Uterus (tissue), 4 donors: ENCODE results near the gene HEG1. TPM values are rescaled to one million over a fixed set of nuclear protein-coding genes. Genes with fewer than 3 reads are reported as not detected.

Source experiments
- DNase-seq, 2 donors: peaks; one replicate each; pipeline ENCODE4 v3.0.0-alpha.2; 2019 to 2020
- H3K27ac ChIP-seq, 2 donors: fragments of 200-600 bp; sonication (generic); 1 replicate in 1 of 2; 2 replicates in 1 of 2; pipeline ENCODE4 v1.5.1; 2016 to 2018
- H3K27me3 ChIP-seq, 2 donors: fragments of 200-600 bp; sonication (generic); one replicate each; pipeline ENCODE4 v1.5.1; 2018 to 2019; ENCODE audit warnings: control low read depth in 1 of 2
- H3K36me3 ChIP-seq, 2 donors: fragments of 200-600 bp; sonication (generic); one replicate each; pipeline ENCODE4 v1.5.1; 2019; ENCODE audit warnings: control low read depth in 1 of 2
- H3K4me1 ChIP-seq, 2 donors: fragments of 200-600 bp; sonication (generic); one replicate each; pipeline ENCODE4 v1.5.1; 2018 to 2019; ENCODE audit warnings: control low read depth in 1 of 2
- H3K4me3 ChIP-seq, 2 donors: fragments of 200-600 bp; sonication (generic); 1 replicate in 1 of 2; 2 replicates in 1 of 2; pipeline ENCODE4 v1.5.1; 2018 to 2019; ENCODE audit warnings: mild to moderate bottlenecking in 1 of 2
- H3K9me3 ChIP-seq, 2 donors: fragments of 200-600 bp; sonication (generic); one replicate each; pipeline ENCODE4 v1.5.1; 2019; ENCODE audit warnings: control low read depth in 1 of 2
- POLR2A ChIP-seq, 2 donors: fragments of 450-650 bp; IDR thresholded peaks; one replicate each; pipeline ENCODE4 v1.6.1; 2016; ENCODE audit warnings: antibody characterized with exemption in 2 of 2, mild to moderate bottlenecking in 1 of 2, moderate library complexity in 1 of 2
- intact Hi-C: fragments of 100-400 bp; cut with DNase I; formaldehyde crosslinking; loops from one replicate; pipeline ENCODE4 v1.15.1; 2023; ENCODE audit warnings: low total_unique reads
- total RNA-seq, 4 donors: library from RNA; depleted of rRNA in 3 of 4; stranded (reverse); fragments of >200 nt in 3 of 4; gene quantifications; one replicate each; pipeline versions ENCODE4 v1.1.0 to v1.2.4, GENCODE V29; 2014 to 2023
- TF ChIP-seq, protein P1 (sequence below), 4 experiments: fragments of 200-600 bp in 2 of 4; fragments of 450-650 bp in 2 of 4; sonication (generic) in 2 of 4; IDR thresholded peaks; one replicate each; pipeline ENCODE4 v1.5.1; 2016 to 2019; ENCODE audit warnings: antibody characterized with exemption in 4 of 4, mild to moderate bottlenecking in 2 of 4, moderate library complexity in 1 of 4
- donor health status: DM: yes; HTN: yes; CAD: no.

The HEG1 gene
- total RNA-seq, 4 donors from 2014 or later, result 64.8 to 97.0 (median 71.7) TPM

DNA sequence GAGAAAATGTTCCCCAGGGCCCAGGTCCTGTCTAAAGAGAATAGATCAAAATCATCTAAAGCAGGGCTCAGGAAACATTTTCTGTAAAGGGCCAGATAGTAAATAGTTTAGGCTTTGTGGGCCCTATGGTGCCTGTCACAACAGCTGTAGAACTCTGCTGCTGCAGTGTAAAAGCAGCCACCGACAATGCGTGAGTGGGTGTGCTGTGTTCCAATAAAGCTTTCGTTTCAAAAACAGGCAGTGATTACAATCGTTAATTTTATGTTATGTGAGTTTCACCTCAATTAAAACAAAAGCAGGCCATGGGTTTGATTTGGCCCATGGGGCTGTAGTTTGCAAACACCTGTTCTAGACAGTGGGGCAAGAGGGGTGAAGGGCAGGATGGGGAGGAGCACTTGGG is 12.5 kb upstream of the HEG1 start:
- Histone ChIP-seq H3K4me3 (no peak overlapping the region), H3K4me1 (peaks cover 0 to 2% of the 10 kb centered on the region in 2 donors), H3K36me3 (no peaks in the 10 kb centered on the region), H3K27me3 (no peaks in the 10 kb centered on the region), H3K9me3 (no peaks in the 10 kb centered on the region), H3K27ac (no peak overlapping the region)
- intact Hi-C loops, result no loop called here
- TF ChIP-seq POLR2A (IDR thresholded peaks at IDR 0.05), result no peak
- TF ChIP-seq, protein P1, sequence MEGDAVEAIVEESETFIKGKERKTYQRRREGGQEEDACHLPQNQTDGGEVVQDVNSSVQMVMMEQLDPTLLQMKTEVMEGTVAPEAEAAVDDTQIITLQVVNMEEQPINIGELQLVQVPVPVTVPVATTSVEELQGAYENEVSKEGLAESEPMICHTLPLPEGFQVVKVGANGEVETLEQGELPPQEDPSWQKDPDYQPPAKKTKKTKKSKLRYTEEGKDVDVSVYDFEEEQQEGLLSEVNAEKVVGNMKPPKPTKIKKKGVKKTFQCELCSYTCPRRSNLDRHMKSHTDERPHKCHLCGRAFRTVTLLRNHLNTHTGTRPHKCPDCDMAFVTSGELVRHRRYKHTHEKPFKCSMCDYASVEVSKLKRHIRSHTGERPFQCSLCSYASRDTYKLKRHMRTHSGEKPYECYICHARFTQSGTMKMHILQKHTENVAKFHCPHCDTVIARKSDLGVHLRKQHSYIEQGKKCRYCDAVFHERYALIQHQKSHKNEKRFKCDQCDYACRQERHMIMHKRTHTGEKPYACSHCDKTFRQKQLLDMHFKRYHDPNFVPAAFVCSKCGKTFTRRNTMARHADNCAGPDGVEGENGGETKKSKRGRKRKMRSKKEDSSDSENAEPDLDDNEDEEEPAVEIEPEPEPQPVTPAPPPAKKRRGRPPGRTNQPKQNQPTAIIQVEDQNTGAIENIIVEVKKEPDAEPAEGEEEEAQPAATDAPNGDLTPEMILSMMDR (IDR thresholded peaks at IDR 0.05), result no peak
- DNase-seq, result no peak

DNA sequence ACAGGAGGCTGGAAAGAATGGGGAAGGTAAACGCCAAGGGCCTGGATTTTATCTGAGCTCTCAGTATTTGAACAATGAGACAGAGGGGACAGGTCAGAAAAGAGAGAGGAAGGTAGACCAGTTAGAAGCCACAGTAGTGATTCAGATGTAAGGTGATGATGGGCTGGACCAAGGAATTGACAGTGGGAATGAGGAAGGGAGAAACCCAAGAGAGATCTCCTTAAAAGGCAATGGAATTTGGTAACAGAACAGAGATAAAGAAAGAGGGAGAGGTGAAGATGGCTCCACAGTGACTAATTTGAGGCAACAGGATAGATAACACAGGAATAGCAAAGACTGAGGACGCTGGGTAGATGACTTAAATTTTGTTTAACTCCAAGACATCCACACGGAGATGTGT is 11.4 kb upstream of the HEG1 start:
- no peaks in the 10 kb centered on the region for H3K36me3 ChIP-seq
- no peak overlapping the region for H3K4me3 ChIP-seq
- no peak for DNase-seq
- H3K4me1 ChIP-seq, result peaks cover 4 to 9% of the 10 kb centered on the region in 2 donors
- no peaks in the 10 kb centered on the region for H3K27me3 ChIP-seq
- intact Hi-C loops, result no loop called here
- no peak overlapping the region for H3K27ac ChIP-seq
- TF ChIP-seq POLR2A (IDR thresholded peaks at IDR 0.05), result no peak
- TF ChIP-seq, protein P1 (IDR thresholded peaks at IDR 0.05), result no peak
- no peaks in the 10 kb centered on the region for H3K9me3 ChIP-seq

DNA sequence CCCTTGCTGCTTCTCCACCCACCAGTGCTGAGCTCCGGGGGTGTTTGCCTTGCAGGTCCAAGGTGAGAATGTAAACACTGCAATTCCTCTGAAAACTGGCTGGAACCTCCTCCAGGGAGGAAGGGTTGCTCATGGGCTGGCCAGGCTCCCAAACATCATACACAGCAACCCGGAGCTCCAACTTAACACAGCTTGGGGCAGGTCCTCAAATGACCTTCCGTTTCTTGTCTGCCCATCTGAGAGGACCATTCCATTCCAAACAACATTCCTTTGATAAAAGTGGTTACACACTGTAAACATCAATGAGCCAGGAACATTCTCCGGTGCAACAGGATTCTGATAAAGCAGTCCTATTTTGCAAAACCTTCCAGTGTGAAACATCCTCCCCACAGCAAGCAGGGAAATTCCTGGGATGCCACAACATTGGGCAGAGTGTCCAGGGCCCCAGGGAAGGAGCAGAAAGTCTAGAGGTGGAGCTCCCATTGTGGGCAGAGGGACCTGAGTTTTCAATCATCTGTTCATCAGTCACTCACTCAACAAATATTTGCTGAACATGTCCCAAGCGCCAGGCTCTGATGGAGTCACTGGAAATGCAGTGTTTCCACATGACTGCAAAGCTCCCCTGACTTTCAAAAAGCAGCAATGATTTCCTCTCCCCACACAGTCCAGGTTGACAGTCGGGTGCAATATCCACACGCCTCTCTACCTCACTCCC is 7.3 kb upstream of the HEG1 start:
- no peak for TF ChIP-seq POLR2A (IDR thresholded peaks at IDR 0.05)
- TF ChIP-seq, protein P1 (IDR thresholded peaks at IDR 0.05), result no peak
- peak in 1 of 2 donors; percentile 26 for DNase-seq
- Histone ChIP-seq H3K36me3 (no peaks in the 10 kb centered on the region), H3K4me1 (peaks cover 9 to 12% of the 10 kb centered on the region in 2 donors), H3K4me3 (no peak overlapping the region), H3K27me3 (no peaks in the 10 kb centered on the region), H3K9me3 (no peaks in the 10 kb centered on the region), H3K27ac (peak overlapping the region in 1 of 2 donors; percentile 4)
- intact Hi-C loops, result no loop called here

DNA sequence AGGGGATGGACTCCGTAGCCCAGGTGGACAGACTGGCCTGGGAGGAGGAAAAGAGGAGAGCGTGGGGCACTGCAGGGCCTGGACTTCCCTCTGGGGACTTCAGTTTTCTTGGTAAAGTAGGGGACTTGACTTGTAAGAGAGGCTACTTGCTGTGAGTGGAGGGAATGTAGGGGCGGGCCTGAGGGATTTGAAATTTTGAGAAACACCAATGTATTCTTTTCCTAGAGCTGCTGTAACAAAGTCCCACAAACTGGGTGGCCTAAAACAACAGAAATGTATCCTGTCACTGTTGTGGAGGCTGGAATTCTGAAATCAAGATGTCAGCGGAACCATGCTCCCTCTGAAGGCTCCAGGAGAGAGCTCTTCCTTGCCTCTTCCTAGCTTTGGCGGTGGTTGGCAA is 5.8 kb upstream of the HEG1 start:
- no peaks in the 10 kb centered on the region for H3K9me3 ChIP-seq
- no peak for TF ChIP-seq POLR2A (IDR thresholded peaks at IDR 0.05)
- TF ChIP-seq, protein P1 (IDR thresholded peaks at IDR 0.05), result no peak
- peaks cover 9 to 17% of the 10 kb centered on the region in 2 donors for H3K4me1 ChIP-seq
- peak overlapping the region; percentile 63 to 80 for H3K27ac ChIP-seq
- DNase-seq, result no peak
- intact Hi-C loops, result no loop called here
- no peaks in the 10 kb centered on the region for H3K36me3 ChIP-seq
- no peaks in the 10 kb centered on the region for H3K27me3 ChIP-seq
- no peak overlapping the region for H3K4me3 ChIP-seq

DNA sequence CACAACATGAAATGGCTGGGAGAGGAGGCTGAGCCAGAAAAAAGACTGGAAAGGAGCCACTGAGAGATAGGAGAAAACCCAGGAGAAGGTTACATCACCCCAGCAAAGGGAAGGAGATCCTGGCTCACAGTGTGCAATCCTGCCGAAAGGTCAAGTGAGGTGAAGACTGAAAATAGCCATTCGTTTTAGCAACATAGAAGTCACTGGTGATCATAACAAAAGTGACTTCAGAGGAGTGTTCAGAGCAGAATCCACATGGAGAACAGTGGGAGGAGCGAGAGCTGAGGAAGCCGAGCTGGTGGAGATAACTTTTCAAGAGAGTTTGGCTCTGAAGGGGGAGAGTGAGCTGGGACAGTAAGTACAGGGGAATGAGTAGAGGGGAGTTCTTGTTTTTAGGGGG is 5.4 kb upstream of the HEG1 start:
- TF ChIP-seq POLR2A (IDR thresholded peaks at IDR 0.05), result peak in 1 of 2 donors; percentile 11
- TF ChIP-seq, protein P1 (IDR thresholded peaks at IDR 0.05), result no peak

More for the DNA sequence above, 5.4 kb upstream of the HEG1 start:
- Histone ChIP-seq H3K27ac (peak overlapping the region; percentile 63 to 80), H3K4me1 (peaks cover 9 to 20% of the 10 kb centered on the region in 2 donors), H3K9me3 (no peaks in the 10 kb centered on the region), H3K27me3 (no peaks in the 10 kb centered on the region), H3K4me3 (no peak overlapping the region), H3K36me3 (no peaks in the 10 kb centered on the region)
- intact Hi-C loops, result no loop called here
- peak; percentile 76 to 86 for DNase-seq
